ENCODE results near the gene ZNF385C.
A peak's percentile ranks its signal among the peaks of the same experiment; 100 is the strongest.
"Not testable (repeated sequence)": the region's sequence is repeated elsewhere in the genome, so short reads cannot be mapped to it uniquely, and the experiment has no call there.

The ZNF385C gene

GRCh38 chr17:42016941-42017865 lies 81.1 kb downstream of the ZNF385C start, which contains the start of gene DNAJC7:
Gene DNAJC7 (minus strand): TSS chr17:42017439. CDS start chr17:42017416, 23 bp downstream.
- DNase-seq = peak; percentile 87

- DNase-seq = peak; percentile 29
These were observed 81.9 kb downstream of the ZNF385C start for GRCh38 chr17:42016411-42016831.

DNA sequence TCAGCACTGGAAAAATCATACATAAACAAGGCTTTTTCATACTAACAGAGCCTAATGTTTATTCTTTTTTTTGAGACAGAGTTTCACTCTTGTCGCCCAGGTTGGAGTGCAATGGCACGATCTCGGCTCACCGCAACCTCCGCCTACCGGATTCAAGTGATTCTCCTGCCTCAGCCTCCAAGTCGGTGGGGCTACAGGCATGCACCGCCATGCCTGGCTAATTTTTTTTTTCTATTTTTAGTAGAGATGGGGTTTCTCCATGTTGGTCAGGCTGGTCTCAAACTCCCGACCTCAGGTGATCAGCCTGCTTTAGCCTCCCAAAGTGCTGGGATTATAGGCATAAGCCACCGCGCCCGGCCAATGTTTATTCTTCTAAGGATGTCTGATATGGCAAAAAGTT lies 84.5 kb downstream of the ZNF385C start:
- DNase-seq = not testable (repeated sequence)

DNA sequence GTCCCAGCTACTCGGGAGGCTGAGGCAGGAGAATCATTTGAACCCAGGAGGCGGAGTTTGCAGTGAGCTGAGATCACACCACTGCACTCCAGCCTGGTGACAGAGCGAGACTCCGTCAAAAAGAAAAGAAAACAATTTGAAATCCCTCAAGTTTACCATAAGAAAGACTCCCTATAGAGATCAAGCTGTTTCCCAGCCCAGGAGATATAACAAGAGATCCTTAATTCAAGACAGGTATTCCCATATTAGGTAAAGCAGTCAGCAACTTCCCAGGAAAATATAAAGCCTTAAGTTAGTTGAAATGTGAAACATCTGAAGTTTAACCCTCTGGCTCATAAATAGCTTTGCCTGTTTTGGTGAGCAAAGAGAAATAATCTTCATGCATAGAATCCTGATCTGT lies 85.9 kb downstream of the ZNF385C start:
- not testable (repeated sequence) for DNase-seq

DNA sequence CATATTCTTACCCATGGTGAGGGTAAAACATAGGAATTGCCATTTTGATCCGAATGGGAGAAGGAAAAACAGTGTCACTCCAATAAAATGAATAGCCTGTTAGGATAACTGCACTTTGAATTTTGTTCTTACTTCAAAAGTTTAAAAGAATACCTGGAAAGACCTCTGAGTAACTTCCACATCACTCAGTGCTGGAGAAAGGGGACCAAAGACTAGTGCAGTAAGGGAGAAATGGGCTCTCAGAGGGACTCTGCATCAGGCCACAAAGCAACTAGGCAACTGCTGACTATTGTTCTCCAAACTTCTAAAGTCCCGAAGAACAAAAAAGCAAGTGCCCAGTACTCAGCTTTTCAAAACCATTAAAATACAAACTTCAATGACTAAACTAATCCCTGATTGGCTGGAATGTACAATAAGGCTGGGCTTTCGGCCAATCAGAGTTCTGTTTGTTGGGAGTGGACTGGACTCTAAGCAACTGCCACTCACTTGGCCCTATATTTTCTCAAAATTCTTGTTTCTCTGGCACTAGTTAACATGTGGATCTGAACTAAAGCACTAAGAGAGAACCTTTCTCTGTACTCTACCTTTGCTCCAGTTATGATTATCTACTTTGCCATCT lies 87.3 kb downstream of the ZNF385C start:
- DNase-seq = no peak

- DNase-seq = not testable (repeated sequence)
These were observed 88.0 kb downstream of the ZNF385C start for GRCh38 chr17:42010266-42010680.

DNA sequence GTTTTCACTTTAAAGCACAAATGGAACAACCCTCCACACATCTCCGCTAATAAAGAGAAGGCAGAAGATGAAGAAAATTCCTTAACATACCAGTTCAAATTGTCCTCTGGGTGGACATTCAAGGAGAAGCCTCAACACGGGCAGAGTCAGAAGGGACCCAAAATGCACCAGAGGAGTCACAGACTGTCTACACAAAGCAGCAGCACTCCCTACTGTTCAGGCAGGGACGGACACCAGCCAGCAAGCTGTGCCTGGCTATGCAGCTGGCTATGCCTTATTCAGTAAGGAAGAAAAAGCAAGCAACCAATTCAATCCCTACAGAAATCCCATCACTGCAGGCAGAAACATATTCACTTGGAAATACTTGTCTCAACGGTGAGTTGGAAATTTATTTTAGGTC lies 89.1 kb downstream of the ZNF385C start:
- DNase-seq = no peak

GRCh38 chr17:42005166-42005565 lies 93.1 kb downstream of the ZNF385C start:
- no peak for DNase-seq

- no peak for DNase-seq
These were observed 95.4 kb downstream of the ZNF385C start for GRCh38 chr17:42002792-42003301.

DNA sequence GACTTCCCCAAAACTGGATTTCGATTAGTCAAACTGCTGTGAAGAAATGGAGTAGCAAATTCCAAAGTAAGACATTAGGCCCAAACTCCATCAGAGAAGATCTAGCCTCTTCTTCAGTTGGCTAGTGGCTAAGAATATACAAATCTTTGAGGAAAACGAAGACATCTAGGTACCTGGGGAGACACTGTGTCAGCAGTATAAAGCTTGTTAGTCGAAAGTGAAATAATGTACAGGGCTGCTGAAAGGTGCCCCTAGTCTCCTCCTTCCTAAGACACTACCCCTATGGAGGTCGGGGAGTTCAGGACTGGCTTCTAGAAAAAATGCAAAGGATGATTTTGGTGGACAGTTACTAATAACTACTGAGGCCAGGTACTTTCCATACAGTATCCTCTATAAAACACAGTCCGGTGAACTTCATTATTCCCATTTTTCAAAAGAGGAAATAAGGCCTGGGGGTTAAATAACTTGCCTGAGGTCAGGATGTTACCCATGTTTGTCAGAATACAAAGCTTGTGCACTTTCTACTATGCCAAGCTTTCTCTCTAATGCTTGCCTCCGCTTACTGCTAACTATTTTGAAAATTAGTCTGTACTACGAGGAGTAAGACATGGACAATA lies 96.0 kb downstream of the ZNF385C start:
- no peak for DNase-seq

DNA sequence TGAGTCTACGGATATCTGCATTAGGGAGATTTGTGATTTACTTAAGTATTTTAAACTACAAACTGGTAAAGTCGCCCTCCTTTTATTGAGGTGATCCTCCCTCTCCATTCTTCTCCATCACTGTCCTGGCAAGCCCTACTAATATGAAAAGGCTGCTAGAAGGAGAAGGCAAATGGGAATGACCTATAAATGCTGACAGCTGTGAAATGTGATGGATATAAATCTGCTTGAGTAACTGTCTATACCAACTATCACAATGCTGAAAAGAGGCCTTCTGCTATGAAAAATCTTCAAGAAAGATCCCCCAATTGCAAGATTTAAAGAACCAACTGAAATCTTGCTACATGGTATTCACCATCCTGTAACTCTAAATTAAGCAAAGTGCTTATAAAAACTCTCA lies 96.5 kb downstream of the ZNF385C start:
- no peak for DNase-seq

DNA sequence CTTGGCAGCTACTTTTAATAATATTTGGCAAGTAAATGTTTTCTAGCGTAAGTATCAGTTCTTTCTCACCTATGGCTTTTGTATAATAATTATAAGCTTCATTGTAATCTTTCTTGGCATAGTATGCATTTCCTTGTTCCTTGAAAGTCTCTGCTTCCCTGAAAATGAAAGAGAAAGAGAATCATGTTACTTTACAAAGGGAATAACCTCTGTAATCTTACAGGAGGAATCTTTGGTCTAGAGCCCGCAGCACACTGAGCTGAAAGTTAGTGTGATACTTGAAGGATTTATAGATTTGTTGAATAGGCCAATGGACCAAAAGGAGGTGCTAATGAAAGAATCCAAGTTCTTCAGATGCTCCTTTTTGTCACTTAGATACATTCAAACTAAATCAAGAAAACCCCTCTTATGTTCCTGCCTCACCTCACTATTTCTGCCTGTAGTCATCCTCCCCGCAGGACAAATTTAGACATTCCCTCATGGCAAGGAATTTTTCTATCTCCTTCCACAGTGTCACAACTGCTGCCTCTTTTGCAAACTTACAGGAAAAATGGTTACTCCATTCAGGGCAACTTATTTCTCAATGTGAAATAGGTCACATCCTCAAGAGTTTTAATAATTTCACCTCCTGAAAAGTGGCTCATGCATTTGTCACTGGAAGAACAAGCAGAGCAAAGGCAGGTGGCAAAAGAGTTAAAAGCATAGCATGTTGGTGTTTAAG lies 97.7 kb downstream of the ZNF385C start:
- DNase-seq = no peak

GRCh38 chr17:41998497-41998896 lies 99.8 kb downstream of the ZNF385C start:
- no peak for DNase-seq

DNA sequence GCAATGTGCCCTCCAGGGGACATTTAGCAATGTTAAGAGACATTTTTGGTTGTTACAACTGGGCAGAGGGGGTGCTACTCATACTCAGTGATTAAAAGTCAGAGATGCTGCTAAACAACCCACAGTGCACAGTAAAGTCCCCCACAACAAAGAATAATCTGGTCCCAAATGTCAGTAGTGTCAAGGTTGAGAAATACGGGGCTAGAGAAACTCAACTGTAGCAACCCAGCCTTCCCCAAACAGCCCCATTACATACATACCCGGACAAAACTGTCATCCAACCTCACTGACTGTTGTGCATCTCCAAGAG lies 101.5 kb downstream of the ZNF385C start:
- no peak for DNase-seq

GRCh38 chr17:41992576-41992975 lies 105.7 kb downstream of the ZNF385C start:
- DNase-seq = no peak

- no peak for DNase-seq
These were observed 108.4 kb downstream of the ZNF385C start for GRCh38 chr17:41989702-41990419.

GRCh38 chr17:41988418-41988817 lies 109.9 kb downstream of the ZNF385C start:
- DNase-seq = no peak

DNA sequence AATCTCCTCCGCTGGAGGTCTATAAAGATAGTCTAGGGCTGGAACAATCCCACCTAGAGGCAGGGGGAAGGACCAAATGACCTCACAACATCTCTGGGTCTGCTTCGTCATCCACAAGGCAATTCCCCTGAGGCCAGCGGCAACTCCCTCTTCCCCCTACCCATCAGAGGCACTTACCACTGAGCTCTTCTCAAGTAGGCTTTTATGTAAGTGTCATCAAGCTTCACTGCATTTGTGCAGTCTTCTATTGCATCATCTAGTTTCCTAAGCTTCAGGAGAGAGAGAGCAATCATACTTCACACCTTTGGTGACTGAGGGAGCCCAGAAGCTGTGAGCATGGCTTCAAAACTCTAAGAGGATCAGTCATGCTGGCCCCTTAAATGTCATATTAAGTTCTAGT lies 110.6 kb downstream of the ZNF385C start:
- no peak for DNase-seq

DNA sequence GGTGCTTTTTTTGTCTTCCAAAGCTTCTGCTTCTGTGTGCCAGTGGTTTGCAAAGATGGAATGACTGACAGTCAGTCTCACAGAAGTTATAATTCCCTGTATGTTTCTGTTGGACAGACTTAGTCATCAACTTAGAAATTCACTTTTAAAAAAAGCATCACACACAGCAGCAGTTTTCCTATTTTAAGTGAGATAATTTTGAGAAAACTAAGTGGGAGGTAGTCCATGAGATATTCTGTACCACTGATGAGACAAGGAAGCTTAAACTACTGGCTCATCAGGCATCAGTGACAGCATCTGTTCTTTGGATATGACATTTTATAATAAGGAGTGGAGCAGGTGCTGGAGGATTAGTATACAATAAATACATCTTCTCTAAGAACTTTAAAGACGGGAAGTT lies 111.6 kb downstream of the ZNF385C start:
- DNase-seq = no peak

- DNase-seq = no peak
These were observed 112.4 kb downstream of the ZNF385C start for GRCh38 chr17:41985919-41986318.

GRCh38 chr17:41984454-41984853 lies 113.8 kb downstream of the ZNF385C start:
- no peak for DNase-seq
